Erythroblast (primary cell): ENCODE results near the gene AFG1L.
"Not testable (repeated sequence)": the region's sequence is repeated elsewhere in the genome, so short reads cannot be mapped to it uniquely, and the experiment has no call there.

Experiments used
- DNase-seq, 2 experiments: peaks; one replicate each; lab custom pipeline; 2025; lab: John Stamatoyannopoulos, UW
- GATA1 ChIP-seq: IDR thresholded peaks from 2 replicates; pipeline ENCODE4 v1.6.1; 2011; ENCODE audit warnings: low read depth, mild to moderate bottlenecking, control low read depth, low read length, moderate library complexity
- POLR2A ChIP-seq: IDR thresholded peaks from 2 replicates; pipeline ENCODE4 v1.6.1; 2011; ENCODE audit warnings: mild to moderate bottlenecking, low read length

The AFG1L gene

GRCh38 chr6:108355120-108355519, 60.3 kb downstream of the AFG1L start:
- no peak for DNase-seq
- no peak for TF ChIP-seq GATA1
- no peak for TF ChIP-seq POLR2A

GRCh38 chr6:108355890-108356289, 61.0 kb downstream of the AFG1L start:
- DNase-seq = no peak
- TF ChIP-seq GATA1 (no peak), POLR2A (no peak)

GRCh38 chr6:108359901-108360882, 65.3 kb downstream of the AFG1L start:
- DNase-seq = peak; percentile 44 to 61

DNA sequence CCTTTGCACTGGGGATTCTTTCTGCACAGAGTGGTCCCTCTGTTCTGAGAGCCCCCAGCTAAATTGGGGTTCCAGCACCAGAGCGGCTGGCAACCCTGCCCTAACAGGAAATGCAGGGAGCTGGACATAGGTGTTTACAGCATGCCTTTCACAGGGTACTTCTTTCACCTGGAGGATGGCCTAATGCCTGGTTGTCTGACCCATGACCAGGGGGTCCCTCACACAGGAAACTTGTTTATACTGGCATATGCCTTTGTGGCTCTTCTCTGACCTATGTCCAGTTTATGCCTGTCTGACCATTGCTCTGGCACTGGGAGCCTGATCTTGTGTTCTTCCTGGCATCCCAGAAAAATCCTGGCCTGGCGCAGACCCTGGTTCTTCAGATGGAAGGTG, 66.1 kb downstream of the AFG1L start:
- peak in 1 of 2 experiments; percentile 35 for DNase-seq
- no peak for TF ChIP-seq GATA1
- TF ChIP-seq POLR2A = no peak

More at GRCh38 chr6:108359901-108360882, 65.3 kb downstream of the AFG1L start:
- TF ChIP-seq POLR2A = no peak
- no peak for TF ChIP-seq GATA1

DNA sequence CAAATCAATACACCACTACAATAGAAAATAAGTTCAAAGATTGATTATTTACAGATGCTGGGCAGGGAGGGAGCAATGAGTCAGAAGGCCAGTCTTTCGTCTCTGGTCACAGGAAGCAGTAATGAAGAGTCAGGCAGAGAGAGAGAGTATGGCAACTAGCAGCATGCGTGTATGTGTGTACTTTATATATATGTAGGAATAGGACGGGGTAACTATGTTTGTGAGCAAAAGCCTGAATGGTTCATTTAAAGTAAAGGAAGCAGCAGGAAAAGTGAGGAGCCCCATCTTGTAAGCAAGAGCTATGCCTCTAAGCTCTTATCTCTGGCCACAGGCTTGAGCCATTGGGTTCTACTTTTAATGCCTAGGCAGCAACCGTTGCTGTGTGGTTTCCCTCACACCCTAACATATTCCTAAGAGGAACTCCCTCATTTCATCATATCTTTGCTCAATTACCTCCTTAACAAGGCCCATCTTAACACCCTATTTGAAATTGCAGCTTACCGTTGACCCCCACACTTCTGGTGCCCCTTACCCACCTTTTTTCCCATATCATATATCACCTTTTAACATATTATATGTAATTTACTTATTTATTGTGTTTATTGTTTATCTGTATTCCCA, 66.6 kb downstream of the AFG1L start:
- peak; percentile 80 to 91 for DNase-seq
- no peak for TF ChIP-seq GATA1
- TF ChIP-seq POLR2A = no peak

DNA sequence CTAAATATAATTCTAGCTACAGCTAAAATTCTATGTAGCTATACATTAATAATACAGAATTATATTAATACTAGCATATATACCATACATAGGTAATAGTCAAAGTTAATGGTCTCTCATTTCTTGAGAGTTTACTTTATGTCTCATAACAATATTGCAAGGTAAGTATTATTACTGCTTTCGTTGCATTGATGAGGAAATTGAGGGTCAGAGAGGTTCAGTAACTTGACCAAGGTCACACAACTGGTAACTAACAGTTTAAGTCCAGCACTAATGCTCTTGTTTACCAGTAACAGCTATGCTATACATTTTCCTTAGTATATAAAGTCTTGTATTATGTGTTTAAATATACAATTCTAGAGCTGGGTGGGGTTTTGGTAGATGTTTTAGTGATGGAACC, 67.6 kb downstream of the AFG1L start:
- TF ChIP-seq GATA1 (no peak), POLR2A (no peak)
- DNase-seq = no peak

GRCh38 chr6:108363113-108363512, 68.3 kb downstream of the AFG1L start:
- TF ChIP-seq POLR2A = no peak
- no peak for TF ChIP-seq GATA1

GRCh38 chr6:108363889-108364313, 69.0 kb downstream of the AFG1L start:
- no peak for DNase-seq
- TF ChIP-seq GATA1 (no peak), POLR2A (no peak)

More at GRCh38 chr6:108363113-108363512, 68.3 kb downstream of the AFG1L start:
- DNase-seq = no peak

DNA sequence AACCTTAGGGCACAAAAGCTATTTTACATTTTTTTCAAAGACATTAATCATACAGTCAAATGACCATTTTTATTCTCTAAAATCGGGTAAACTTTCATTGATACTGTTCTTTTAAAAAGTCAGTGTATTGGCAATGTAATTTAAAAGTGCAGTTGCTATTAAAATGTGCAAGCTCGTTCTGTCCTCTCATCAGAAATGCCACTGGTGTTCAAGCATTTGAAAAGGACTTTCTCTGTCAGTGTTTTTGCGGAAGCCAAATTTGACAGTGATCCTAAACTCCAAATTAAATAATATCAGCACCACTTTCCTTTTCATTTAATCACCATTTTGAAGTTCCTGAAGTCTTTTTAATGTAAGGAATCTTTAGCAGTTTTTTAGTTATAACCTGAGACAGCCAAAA, 69.6 kb downstream of the AFG1L start:
- DNase-seq = no peak
- TF ChIP-seq POLR2A = no peak
- TF ChIP-seq GATA1 = no peak

DNA sequence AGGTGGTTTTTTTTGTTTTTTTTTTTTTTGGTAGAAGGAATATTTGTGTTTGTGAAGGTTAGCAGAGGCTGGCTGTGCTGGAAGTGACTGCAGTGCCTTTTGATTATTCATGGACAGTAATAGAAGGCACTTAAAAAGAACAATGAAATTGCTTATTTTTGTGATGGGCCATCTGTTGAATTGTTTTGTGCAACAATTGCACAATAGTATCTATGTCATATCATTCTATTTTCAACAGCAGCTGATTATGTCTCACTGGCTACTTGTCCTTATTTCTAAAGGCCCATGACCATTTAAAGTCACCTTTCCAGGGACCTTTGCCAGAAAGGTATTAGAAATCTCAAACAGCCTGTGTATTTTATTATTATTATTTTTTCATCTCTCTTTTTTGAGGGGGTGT, 70.6 kb downstream of the AFG1L start:
- no peak for TF ChIP-seq POLR2A
- peak; percentile 9 to 11 for DNase-seq

DNA sequence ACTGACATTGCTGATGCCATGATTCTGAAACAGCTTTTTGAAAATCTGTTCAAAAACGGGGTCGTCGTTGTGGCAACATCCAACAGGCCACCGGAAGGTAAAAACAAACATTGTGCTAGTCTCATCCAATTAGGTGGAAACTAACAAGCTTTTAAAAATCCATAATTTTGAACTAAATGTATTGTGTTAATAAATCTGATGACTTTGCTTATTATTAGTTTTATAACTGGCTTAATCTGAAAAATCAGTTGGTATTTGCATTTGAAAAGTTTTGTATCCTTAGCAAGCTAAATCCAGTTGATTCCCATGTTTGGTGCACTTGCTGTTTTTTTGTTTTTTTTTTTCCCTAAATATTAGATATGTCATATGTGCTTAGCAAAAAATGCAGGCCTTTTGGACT, 71.4 kb downstream of the AFG1L start:
- no peak for DNase-seq
- TF ChIP-seq GATA1 (no peak), POLR2A (no peak)

DNA sequence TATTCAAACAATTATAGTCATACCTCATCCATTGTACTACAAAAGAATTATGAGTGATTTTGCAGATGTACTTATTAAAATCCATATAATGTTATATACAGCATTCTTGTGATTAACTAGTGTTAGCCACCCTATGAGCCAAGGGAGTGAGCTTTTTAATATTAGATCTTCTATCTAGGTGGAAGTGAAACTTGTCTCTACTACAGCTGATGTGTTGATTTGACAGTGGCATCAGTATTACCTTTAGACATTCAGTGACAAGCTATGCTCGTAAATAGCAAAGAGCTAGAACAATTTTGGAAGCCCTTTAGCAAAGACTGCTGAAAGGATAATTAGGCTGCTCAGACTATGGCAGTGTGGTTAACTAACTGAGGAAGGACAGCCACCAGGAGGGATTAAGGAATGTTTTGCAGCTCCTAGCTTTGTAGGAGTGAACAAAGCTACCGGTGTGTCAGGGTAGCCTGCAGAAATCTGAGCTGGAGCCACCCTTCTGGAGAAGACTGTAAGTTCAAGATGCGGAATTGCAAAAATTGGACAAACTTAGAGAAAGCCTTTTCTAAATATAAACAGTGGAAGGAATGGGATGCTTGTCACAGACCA, 73.7 kb downstream of the AFG1L start:
- DNase-seq = no peak
- TF ChIP-seq GATA1 (no peak), POLR2A (no peak)

GRCh38 chr6:108380876-108381275, 86.0 kb downstream of the AFG1L start:
- TF ChIP-seq POLR2A = no peak
- TF ChIP-seq GATA1 = no peak

GRCh38 chr6:108383981-108384380, 89.1 kb downstream of the AFG1L start:
- TF ChIP-seq POLR2A = no peak
- no peak for TF ChIP-seq GATA1
- no peak for DNase-seq

More at GRCh38 chr6:108380876-108381275, 86.0 kb downstream of the AFG1L start:
- no peak for DNase-seq

DNA sequence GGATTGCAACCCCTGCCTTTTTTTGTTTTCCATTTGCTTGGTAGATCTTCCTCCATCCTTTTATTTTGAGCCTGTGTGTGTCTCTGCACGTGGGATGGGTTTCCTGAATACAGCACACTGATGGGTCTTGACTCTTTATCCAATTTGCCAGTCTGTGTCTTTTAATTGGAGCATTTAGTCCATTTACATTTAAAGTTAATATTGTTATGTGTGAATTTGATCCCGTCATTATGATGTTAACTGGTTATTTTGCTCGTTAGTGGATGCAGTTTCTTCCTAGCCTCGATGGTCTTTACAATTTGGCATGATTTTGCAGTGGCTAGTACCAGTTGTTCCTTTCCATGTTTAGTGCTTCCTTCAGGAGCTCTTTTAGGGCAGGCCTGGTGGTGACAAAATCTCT, 94.3 kb downstream of the AFG1L start:
- not testable (repeated sequence) for DNase-seq
